ENCODE measurements around the gene DNAJC30.

DNAJC30 gene

DNA sequence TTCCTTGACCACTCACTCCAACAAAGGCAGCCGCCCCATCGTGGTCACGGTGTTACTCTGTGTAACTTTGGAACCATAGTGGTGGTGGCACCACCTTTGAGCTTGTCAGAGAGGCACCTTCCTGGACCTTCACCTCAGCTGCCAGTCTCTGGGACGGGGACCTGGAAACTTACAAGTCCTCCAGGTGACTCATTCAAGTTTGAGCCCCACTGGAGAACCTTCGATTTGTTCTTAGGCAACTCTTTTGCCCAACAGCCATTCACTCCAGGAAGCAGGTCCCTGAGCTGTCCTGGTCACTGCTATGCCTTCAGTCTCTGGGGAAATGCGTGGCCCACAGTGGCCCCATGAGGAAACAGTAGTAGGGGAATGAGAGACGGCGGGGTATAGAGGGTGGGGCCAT, 19.0 kb upstream of the DNAJC30 start:
- TF ChIP-seq, protein P1, sequence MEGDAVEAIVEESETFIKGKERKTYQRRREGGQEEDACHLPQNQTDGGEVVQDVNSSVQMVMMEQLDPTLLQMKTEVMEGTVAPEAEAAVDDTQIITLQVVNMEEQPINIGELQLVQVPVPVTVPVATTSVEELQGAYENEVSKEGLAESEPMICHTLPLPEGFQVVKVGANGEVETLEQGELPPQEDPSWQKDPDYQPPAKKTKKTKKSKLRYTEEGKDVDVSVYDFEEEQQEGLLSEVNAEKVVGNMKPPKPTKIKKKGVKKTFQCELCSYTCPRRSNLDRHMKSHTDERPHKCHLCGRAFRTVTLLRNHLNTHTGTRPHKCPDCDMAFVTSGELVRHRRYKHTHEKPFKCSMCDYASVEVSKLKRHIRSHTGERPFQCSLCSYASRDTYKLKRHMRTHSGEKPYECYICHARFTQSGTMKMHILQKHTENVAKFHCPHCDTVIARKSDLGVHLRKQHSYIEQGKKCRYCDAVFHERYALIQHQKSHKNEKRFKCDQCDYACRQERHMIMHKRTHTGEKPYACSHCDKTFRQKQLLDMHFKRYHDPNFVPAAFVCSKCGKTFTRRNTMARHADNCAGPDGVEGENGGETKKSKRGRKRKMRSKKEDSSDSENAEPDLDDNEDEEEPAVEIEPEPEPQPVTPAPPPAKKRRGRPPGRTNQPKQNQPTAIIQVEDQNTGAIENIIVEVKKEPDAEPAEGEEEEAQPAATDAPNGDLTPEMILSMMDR (IDR thresholded peaks at IDR 0.05; ENCODE audit: extremely low read depth, missing control alignments) = no peak

DNA sequence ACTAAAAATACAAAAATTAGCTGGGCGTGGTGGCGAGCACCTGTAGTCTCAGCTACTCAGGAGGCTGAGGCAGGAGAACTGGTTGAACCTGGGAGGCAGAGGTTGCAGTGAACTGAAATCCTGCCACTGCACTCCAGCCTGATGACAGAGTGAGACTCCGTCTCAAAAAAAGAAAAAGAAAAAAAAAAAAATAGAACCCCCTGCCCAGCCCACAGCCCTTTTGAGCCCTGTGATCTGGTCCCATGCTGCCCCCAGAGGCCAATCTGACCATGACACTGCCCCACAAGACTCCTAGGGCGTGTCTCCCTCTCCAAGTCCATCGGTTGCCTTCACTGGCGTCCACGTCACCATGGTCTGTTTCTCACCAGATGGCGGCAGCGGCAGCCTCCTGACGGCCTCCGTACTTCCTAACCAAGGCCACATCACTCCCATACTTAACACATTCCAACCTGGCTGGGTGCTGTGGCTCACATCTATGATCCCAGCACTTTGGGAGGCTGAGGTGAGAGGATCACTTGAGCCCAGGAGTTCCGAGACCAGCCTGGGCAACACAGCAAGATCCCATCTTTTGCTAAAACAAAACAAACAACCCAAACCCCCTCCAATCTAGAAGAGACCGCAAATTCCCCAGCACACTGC, 18.2 kb upstream of the DNAJC30 start:
- TF ChIP-seq, protein P1 (IDR thresholded peaks at IDR 0.05; ENCODE audit: extremely low read depth, missing control alignments) = peak; percentile 27
- peak; percentile 73 for DNase-seq (ENCODE audit: low spot score)

More for the DNA sequence above, 19.0 kb upstream of the DNAJC30 start:
- DNase-seq (ENCODE audit: low spot score) = no peak

DNA sequence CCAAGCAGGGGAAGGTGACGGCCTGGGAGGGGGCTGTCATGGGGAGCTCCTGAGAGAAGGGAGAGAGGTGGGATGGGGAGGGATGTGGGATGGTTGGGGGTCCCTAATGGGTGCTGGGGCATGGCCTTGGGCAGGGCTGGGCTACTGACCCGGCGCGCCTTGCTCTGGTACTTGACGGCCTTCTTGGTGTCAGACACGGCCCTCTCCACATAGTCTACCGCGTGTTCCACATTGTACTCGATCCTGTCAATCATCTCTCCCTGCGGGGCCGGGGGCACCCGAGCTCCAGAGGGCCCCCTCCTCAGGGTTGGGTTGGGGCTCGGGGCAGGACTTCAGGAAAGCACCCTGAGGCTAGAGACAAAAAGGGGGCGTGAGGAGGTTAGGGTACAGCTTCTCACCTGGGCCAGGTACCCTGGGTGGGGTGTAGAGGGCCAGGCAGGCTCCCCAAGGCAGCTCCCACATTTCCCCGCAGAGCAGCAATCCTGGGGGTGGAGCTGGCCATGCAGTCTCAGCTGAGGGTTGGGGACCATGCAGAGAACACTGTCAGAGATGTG, 17.4 kb upstream of the DNAJC30 start:
- TF ChIP-seq, protein P1 (IDR thresholded peaks at IDR 0.05; ENCODE audit: extremely low read depth, missing control alignments) = no peak
- DNase-seq (ENCODE audit: low spot score) = no peak

GRCh38 chr7:73700069-73700423, 16.8 kb upstream of the DNAJC30 start:
- no peak for DNase-seq (ENCODE audit: low spot score)
- TF ChIP-seq, protein P1 (IDR thresholded peaks at IDR 0.05; ENCODE audit: extremely low read depth, missing control alignments) = no peak

DNA sequence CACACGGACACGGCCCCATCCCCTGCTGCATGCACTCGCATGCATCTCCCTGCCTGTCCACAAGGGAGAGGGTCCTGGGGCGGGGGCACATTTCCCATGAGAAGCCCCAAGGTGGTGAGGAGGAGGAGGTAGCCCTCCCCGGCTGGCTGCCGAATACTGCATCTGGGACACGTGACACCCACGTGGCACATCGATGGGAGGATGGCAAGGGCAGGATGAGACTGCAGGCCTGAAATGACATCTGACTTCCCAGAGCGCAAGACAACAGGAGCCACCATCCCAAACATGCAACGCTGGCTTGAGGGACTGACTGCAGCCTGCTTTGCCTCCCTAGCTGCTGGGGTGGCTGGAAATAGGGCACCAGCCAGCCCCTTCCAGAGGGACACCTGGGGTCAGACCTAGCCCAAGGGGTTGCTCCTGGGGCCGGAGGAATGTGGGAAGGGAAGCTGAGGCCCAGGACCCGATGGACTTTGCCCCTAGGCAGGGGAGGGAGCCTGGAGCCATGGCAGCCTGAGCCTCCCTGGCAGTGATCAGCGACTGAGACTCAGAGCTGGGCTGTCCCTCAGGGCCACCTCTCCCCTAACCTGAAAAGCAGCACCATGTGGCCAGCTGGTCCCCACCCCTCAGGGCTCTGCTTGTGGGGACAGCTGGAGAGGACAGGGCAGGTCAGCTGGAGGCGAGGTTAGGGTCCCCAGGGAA, 16.3 kb upstream of the DNAJC30 start:
- TF ChIP-seq, protein P1 (IDR thresholded peaks at IDR 0.05; ENCODE audit: extremely low read depth, missing control alignments) = no peak
- DNase-seq (ENCODE audit: low spot score) = no peak

- DNase-seq (ENCODE audit: low spot score) = no peak
- TF ChIP-seq, protein P1 (IDR thresholded peaks at IDR 0.05; ENCODE audit: extremely low read depth, missing control alignments) = no peak
Observed at GRCh38 chr7:73698410-73698809, 15.2 kb upstream of the DNAJC30 start.

DNA sequence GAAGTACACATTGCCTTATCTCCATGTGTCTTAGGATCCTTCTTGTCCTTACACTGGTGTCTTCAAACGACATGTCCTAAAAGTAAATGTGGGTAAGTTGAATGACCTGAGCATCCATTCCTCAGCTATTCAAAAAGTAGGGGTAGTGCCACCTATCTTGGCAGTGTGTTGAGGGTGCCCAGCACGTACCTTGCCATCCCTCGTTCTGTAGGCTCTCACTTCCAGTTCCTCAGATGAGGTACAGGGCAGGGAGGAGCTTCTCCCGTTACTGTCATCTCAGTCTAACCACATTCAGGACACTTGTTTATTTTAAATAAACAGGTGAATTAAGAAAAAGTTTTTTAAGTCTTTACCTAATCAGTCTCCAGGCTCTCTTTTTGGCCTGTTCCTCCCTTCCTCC, 13.1 kb upstream of the DNAJC30 start:
- DNase-seq (ENCODE audit: low spot score) = no peak
- TF ChIP-seq, protein P1 (IDR thresholded peaks at IDR 0.05; ENCODE audit: extremely low read depth, missing control alignments) = no peak

Data from GM20000 (cell line).